Tibial nerve (tissue), 4 donors: Measurements from ENCODE around the gene SREBF2. TPM values are rescaled to one million over a fixed set of nuclear protein-coding genes. Genes with fewer than 3 reads are reported as not detected.

Experiments
- DNase-seq, 2 donors: peaks; one replicate each; pipeline ENCODE4 v3.0.0-alpha.2; 2019; ENCODE audit warnings: low spot score in 2 of 2
- H3K27ac ChIP-seq, 4 donors: fragments of 200-600 bp; sonication (generic) in 3 of 4; one replicate each; pipeline ENCODE4 v1.5.1; 2017 to 2019; ENCODE audit warnings: mild to moderate bottlenecking in 1 of 4
- H3K27me3 ChIP-seq, 2 donors: fragments of 200-600 bp; sonication (generic) in 1 of 2; one replicate each; pipeline versions ENCODE4 v1.5.1 to v1.6.0; 2017 to 2019
- H3K36me3 ChIP-seq, 3 donors: fragments of 200-600 bp; sonication (generic); one replicate each; pipeline ENCODE4 v1.5.1; 2018 to 2019
- H3K4me1 ChIP-seq, 4 donors: fragments of 200-600 bp; sonication (generic) in 3 of 4; one replicate each; pipeline ENCODE4 v1.5.1; 2017 to 2019
- H3K4me3 ChIP-seq, 4 donors: fragments of 200-600 bp; sonication (generic) in 3 of 4; one replicate each; pipeline ENCODE4 v1.5.1; 2017 to 2019; ENCODE audit warnings: mild to moderate bottlenecking in 1 of 4, moderate library complexity in 1 of 4
- H3K9me3 ChIP-seq, 4 donors: fragments of 200-600 bp; sonication (generic) in 3 of 4; one replicate each; pipeline ENCODE4 v1.5.1; 2017 to 2019
- CTCF ChIP-seq, 5 experiments: fragments of 200-600 bp in 3 of 5; fragments of 450-650 bp in 2 of 5; sonication (generic) in 3 of 5; IDR thresholded peaks; one replicate each; pipeline ENCODE4 v1.5.1; 2016 to 2019; ENCODE audit warnings: antibody characterized with exemption in 5 of 5, mild to moderate bottlenecking in 3 of 5, moderate library complexity in 2 of 5
- EP300 ChIP-seq, 2 donors: sonication (generic); formaldehyde crosslinking; IDR thresholded peaks; one replicate each; pipeline ENCODE4 v1.6.1; 2017; ENCODE audit warnings: antibody characterized with exemption in 2 of 2, mild to moderate bottlenecking in 1 of 2
- POLR2A ChIP-seq, 2 donors: fragments of 450-650 bp; IDR thresholded peaks; one replicate each; pipeline ENCODE4 v1.6.1; 2017; ENCODE audit warnings: antibody characterized with exemption in 2 of 2, mild to moderate bottlenecking in 2 of 2, moderate library complexity in 2 of 2
- WGBS, 2 donors: methylation state at CpG; one replicate each; pipeline ENCODE4 v1.1.5; 2018; 5-methylcytosine and 5-hydroxymethylcytosine counted together
- total RNA-seq, 4 donors: library from RNA; depleted of rRNA; stranded (reverse); fragments of >200 nt; gene quantifications; one replicate each; pipeline ENCODE4 v1.1.0, GENCODE V29; 2016

SREBF2 gene
- total RNA-seq, 4 donors from 2014 or later = 73.5 to 157 (median 129) TPM

- Histone ChIP-seq H3K27me3 (no peaks in the 10 kb centered on the region), H3K4me1 (peaks cover 0 to 7% (median 0%) of the 10 kb centered on the region in 4 donors), H3K9me3 (no peaks in the 10 kb centered on the region), H3K36me3 (peaks cover 0 to 98% (median 30%) of the 10 kb centered on the region in 3 donors), H3K4me3 (no peak overlapping the region), H3K27ac (no peak overlapping the region)
- DNase-seq = no peak
- no peak for TF ChIP-seq CTCF (IDR thresholded peaks at IDR 0.05)
- no peak for TF ChIP-seq POLR2A (IDR thresholded peaks at IDR 0.05)
- no peak for TF ChIP-seq EP300 (IDR thresholded peaks at IDR 0.05)
These were observed 43.8 kb downstream of the SREBF2 start for GRCh38 chr22:41876675-41877074.

- Histone ChIP-seq H3K4me1 (peaks cover 0 to 3% (median 0%) of the 10 kb centered on the region in 4 donors), H3K36me3 (peaks cover 6 to 99% (median 49%) of the 10 kb centered on the region in 3 donors), H3K27ac (no peak overlapping the region), H3K27me3 (no peaks in the 10 kb centered on the region), H3K9me3 (no peaks in the 10 kb centered on the region), H3K4me3 (no peak overlapping the region)
- WGBS, 2 donors = 92 to 97% methylated on average over 16 of the region's 16 CpGs
- no peak for DNase-seq
- TF ChIP-seq CTCF (IDR thresholded peaks at IDR 0.05) (no peak), EP300 (IDR thresholded peaks at IDR 0.05) (no peak), POLR2A (IDR thresholded peaks at IDR 0.05) (no peak)
These were observed 47.7 kb downstream of the SREBF2 start for GRCh38 chr22:41880653-41881052.

- H3K4me3 ChIP-seq = no peak overlapping the region
- no peaks in the 10 kb centered on the region for H3K4me1 ChIP-seq
- H3K27me3 ChIP-seq = no peaks in the 10 kb centered on the region
- H3K36me3 ChIP-seq = peaks cover 6 to 99% (median 58%) of the 10 kb centered on the region in 3 donors
- no peak for DNase-seq
- H3K9me3 ChIP-seq = no peaks in the 10 kb centered on the region
- 93 to 98% methylated on average over 2 of the region's 2 CpGs for whole genome bisulfite sequencing, 2 donors
- TF ChIP-seq EP300 (IDR thresholded peaks at IDR 0.05) (no peak), CTCF (IDR thresholded peaks at IDR 0.05) (no peak), POLR2A (IDR thresholded peaks at IDR 0.05) (no peak)
- H3K27ac ChIP-seq = no peak overlapping the region
These were observed 50.5 kb downstream of the SREBF2 start for GRCh38 chr22:41883400-41883799.

- Histone ChIP-seq H3K36me3 (peaks cover 6 to 99% (median 58%) of the 10 kb centered on the region in 3 donors), H3K27me3 (no peaks in the 10 kb centered on the region), H3K9me3 (no peaks in the 10 kb centered on the region), H3K27ac (no peak overlapping the region), H3K4me3 (no peak overlapping the region), H3K4me1 (no peaks in the 10 kb centered on the region)
- DNase-seq = no peak
- TF ChIP-seq CTCF (IDR thresholded peaks at IDR 0.05) (no peak), POLR2A (IDR thresholded peaks at IDR 0.05) (no peak), EP300 (IDR thresholded peaks at IDR 0.05) (no peak)
- WGBS, 2 donors = 83 to 92% methylated on average over 2 of the region's 2 CpGs
These were observed 52.2 kb downstream of the SREBF2 start for GRCh38 chr22:41885116-41885515.

GRCh38 chr22:41885516-41885915 is 52.6 kb downstream of the SREBF2 start:
- WGBS, 2 donors = 89 to 91% methylated on average over 6 of the region's 6 CpGs
- peaks cover 6 to 100% (median 57%) of the 10 kb centered on the region in 3 donors for H3K36me3 ChIP-seq
- H3K27ac ChIP-seq = no peak overlapping the region
- no peaks in the 10 kb centered on the region for H3K4me1 ChIP-seq
- TF ChIP-seq POLR2A (IDR thresholded peaks at IDR 0.05) (no peak), CTCF (IDR thresholded peaks at IDR 0.05) (no peak), EP300 (IDR thresholded peaks at IDR 0.05) (no peak)
- no peaks in the 10 kb centered on the region for H3K9me3 ChIP-seq
- no peak overlapping the region for H3K4me3 ChIP-seq
- H3K27me3 ChIP-seq = no peaks in the 10 kb centered on the region
- DNase-seq = no peak
